HG03378 (cell line): ENCODE measurements around the gene HIC1.

Source experiments
- ATAC-seq: cut with Tn5 transposase; IDR thresholded peaks from one replicate; pipeline ENCODE4 v1.9.1; 2021; ENCODE audit warnings: mild to moderate bottlenecking, moderate library complexity; ENCODE audit not compliant: unreplicated experiment

Gene HIC1

DNA sequence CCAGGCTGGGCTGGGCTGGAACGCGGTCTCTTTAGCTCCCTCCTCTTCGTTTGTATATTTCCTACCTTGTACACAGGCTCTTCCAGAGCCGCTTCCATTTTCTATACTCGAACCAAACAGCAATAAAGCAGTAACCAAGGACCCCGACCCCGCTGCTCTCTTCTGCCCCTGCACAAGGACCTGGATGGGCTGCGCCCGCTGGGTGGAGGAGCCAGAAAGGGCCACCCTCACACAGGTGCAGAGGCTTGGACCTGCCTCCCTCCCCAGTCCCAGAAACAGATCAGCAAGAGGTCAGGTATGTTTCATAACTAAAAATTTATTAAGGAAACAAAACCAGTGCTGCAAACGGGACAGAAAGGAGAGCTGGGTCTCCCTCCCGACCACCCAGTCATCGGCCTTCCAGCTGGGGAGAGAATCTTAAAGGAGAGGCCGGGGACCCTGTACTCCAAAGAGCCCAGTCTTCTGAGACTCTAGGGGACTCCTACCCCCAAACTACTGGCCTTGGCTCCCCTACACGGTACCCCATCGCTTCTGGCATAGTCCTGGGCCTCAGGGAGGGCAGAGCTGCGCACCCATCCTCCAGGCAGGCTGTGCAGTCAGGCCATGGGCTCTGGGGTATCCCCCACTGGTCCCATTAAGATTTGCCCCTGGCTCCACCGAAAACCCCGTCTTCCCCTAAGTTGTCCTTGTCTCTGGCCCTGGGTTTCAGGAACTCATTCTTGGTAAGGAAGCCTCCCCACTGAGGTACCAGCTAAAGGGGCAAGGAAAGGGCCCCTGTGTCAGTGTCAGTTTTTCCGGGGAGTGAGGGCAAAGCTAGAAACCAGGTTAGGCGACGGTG is 4.9 kb downstream of the HIC1 start:
- no peak for ATAC-seq

DNA sequence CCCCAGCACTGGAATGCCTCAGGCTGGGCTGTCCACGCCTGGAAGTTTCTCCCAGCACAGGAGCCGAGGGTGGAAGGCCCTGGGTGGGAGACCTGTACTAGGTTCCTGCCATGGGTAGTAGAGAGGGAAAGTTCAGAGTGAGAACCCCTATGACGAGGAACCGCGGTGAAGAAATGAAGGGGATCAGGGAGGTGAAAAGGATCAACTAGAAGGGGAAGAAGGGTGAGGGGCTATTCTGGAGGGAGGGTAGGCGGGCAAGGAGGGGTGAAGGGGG is 5.4 kb downstream of the HIC1 start:
- ATAC-seq, result no peak

DNA sequence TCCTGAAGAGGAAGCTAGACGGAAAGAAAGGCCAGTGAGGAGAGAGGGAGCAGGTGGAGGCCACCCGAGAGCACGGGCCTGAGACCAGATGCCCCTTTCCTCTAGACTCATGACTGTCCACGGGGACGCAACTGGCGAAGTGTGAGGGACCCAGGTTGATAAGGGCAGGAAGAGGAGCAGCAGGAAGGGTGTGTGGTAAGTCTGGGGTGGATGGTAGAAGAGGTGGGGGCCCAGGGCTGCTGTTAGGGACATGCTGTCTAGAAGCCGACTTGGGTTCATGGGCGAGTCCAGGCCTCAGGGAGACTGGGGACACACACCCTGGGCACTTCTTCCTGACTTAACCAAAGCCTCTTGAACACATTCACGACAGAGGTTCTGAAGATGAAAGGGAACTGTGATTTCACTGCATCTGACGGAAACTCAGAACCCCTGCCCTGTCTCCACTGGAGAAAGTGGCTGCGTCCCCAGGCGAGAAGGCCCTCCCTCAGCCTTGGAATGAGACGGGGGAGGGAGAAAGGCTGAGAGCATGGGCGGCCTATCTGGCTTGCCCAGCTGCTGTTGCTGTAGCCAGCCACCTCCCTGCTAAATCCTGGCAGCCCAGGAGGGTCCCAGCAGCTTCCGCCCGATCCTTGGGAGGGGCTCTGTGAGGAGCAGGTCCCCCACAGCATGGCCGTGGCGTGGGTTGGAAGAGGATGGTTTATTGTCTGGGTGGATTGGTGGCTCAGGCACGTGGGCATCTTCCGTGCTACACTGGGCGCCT is 6.0 kb downstream of the HIC1 start:
- ATAC-seq, result no peak

DNA sequence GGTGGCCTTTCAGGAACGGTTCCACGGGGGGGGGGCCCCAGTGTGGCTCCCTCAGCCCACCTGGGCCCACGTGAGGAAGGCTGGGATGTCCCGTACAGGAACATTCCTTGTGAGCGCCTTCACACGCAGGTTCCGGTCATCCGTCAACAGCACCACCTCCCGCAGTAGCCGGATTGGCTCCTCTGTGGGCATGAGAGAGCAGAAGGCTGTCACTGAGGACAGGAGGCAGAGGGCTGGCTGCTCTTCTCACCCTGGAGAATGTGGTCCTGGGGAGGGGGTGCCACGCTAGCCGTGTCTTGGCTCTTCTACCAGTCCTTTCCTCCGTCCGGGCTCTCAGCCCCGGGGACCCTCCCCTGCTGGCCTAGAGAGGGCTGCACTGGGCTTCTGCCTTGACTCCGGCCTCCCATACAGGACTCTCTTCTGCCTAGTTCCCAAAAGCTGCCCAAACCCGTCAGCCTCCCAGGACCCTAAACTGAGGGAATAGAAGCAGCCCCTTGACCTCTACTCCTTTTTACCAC is 6.6 kb downstream of the HIC1 start:
- ATAC-seq, result no peak

DNA sequence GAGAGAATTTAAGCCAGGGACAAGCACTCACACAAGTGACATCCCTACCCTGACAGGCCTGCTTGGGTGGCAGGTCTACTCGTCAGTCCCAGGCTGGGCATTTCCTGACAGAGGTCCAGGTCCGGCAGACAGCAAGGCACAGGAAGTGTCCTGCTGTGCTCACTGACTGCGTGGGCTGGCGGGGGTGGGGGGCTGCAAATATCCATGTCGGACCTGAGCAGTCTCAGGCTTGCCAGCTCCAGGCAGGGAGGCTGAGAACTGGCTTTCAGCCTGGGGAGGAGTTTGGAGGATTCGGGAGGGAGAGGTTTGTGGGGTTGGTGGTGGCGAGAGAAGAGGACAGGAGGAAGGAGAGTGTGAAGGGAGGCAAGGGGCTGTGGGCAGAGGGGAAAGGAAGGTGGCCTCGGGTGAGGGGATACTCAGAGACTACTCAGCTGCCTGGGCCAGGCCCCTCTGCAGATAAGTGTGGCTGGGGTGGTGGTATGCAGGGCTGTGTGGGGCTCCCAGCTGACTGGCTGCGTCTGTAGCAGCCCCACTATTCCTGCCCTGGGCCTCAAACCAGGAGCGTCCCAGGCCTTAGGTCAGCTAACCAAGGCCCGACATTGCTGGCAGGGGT is 7.8 kb downstream of the HIC1 start:
- ATAC-seq, result no peak

DNA sequence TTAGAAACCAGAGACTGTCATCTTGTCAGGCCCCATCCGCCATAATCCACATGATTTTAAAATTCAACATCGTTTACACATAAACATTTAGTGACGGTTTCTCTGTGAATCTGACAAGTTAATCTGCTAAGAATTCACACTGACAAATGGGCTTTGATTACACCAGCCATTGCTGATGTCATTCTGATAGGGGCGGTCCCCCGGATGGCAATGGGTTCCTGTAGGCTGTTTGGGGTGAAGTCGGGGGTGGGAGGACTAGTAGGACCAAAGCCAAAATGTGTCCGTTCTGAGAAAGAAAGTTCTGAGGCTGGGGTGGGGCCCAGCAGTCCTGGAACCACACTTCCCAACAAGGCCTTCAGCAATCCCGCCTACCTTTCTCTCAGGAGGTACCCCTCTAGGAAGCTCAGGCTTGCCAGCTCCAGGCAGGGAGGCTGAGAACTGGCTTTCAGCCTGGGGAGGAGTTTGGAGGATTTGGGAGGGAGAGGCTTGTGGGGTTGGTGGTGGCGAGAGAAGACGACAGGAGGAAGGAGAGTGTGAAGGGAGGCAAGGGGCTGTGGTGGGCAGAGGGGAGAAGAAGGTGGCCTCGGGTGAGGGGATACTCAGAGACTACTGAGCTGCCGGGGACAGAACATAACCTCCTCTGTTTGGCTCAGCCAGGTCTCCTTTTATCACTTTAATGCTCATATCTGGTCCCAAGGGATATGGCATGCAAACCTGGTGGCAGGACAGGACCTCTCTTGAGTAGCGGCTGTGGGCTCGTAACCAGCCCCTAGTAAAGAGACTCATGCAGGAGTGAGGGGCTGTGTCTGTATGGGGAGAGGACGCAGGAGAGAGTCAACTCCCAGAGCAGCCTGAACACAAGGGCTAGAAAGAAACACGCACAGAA is 8.6 kb downstream of the HIC1 start:
- ATAC-seq, result no peak

DNA sequence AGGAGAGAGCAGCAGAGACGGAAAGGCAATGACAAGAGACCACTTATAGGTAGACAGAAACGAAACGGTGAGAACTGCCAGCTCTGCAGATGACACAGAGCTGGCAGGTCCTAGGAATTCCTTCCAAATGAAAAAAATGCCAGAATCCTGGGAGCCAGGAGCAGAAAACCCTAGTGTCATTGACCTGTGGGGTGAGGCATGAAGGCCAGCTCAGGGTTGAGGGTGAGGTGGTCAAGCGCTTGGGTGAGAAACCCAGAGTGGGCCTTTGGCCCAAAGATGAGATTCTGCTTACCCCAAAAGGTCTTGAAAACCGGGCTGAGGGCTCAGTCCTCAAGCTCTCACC is 9.2 kb downstream of the HIC1 start:
- ATAC-seq, result no peak

DNA sequence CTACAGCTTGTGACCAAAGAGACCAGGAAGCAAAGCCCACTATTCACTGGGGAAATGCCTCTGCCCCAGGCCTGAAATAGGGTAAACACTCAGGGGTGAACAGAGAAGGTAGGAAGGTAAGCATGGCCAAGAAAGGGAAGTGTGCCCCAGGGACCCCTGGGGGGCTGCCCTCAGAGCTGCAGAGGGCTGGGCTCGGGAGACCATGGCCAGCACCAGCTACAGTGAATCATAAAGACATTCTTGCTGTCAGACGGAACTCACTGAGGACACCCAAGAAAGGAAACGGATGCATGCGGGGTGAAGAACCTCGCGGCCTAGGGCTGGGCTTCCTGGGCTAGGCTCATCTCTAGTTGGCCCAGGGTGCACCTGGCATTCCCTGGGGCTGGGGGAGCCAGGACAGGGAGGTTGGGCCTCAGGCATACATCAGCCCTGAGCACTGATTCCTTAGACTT is 9.6 kb downstream of the HIC1 start:
- ATAC-seq, result no peak

DNA sequence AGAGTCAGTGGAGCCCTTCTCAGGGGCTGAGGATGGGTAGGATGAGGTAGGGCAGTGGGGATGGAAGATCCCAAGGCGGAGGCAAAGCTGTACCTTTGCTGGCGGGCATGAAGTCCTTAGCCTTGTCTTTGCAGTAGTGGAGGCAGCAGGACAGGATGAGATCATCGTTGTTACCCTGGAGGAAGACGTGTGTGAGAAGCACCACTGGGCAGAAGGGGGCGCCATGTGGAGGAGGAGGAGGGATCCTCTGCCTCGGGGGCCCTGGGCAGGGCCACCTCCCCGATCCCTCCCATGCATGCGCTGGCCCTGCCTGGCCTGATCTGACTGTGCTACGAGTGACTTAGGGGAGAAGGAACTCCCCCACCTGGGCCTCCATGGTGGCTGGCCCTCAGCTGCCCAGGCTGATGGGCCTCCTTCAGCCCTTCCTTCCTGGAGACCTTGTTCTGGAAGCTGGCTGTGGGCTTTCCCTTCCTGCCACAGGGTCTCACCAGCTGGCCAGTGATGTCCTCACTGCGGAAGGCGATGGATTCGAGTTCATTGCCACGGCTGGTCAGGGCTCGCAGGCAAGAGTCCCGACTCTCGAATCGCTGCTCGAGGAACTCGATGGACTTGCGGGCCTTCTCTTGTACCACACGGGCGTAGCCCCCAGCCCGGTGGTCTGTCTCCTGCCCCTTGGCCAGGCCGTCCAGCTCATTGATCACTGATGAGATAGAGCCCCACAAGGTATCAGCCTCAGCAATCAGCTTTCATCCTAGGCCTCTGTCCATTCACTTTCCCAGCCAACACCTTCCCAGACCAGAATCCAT is 10.3 kb downstream of the HIC1 start:
- no peak for ATAC-seq

DNA sequence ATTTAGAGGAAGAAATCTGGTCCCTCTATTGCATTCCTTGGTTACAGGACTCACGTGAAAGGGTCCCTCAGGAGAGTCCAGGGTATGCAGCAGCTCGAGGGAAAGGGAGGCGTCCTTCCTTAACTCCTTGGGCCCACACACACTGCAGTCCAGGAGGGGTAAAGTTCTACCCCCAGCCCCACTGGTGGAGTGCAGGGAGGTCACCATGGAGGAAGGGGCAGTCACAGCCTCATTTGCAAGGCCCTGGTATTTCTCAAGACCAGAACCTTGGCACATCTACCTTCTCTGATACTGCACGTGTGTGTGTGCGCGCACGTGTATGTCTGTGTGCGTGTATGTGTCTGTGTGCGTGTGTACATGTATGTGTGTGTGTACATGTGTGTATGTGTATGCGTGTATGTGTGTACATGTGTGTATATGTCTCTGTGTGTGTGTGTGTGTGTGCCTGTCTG is 11.1 kb downstream of the HIC1 start:
- no peak for ATAC-seq

DNA sequence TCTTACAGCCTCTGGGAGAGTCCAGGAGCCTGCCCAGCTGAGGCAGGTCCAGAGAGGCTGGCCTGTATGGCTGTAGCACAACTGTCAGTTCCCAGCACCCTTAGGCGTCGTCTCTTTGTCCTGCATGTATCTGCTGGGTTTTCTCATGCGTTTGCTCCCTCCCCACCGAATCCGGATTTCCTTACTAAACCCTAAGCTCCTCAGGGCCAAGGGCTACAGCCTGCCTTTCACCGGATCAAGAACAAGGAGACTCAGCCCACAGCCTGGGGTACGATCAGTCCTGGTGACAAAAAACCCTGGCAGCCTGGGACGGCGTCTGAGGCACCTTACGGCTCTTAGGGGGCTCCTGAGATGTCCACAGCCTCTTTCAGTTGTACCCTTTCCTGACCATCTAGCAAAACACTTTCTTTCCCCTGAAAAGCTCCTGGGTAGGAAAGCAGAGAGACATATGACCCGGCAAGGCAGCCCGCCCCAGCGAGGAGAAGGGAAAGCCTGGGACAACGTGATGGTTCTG is 12.2 kb downstream of the HIC1 start:
- ATAC-seq, result no peak

DNA sequence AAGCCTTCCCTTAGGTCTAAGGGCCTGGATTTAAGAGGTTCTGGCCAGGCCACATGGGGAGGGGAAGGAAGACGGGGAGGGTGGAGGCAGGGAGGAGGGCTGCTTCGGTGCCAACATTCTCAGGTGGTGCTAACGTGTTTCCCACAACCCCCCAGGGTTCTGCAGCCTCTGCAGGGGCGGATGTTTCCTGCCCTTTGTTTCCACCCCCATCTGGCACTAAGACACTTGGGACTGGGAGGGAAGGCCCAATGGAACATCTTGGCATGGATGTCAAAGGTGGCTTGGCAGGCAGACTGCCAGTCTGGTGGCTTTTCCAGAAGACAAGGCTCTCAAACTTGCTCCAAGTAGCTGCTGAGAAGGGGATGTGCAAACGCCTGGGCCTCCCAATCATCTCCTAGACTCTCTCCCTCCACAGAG is 12.7 kb downstream of the HIC1 start:
- no peak for ATAC-seq

DNA sequence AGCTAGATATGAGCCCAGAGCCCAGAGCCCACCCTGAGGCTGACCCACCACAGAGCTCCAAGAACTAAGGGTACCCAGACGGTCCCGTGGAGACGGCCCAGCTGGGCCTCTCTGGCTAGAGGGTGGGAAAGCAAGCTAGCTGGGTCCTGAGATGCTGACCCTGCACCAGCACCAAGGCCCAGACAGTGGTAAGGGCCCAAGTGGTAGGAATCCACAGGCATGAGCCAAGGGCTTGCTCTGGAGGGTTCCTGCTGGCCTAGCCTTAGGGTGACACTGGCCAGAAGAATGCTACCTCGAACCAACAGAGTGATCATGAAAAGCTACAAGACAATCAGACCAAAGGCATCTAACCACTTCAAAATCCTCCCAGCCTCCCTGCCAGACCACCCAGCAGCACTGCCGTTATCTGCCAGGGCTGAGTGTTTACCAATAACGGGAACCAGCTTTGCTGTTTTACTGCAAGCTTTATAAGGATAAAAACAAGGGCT is 13.2 kb downstream of the HIC1 start:
- ATAC-seq, result no peak

DNA sequence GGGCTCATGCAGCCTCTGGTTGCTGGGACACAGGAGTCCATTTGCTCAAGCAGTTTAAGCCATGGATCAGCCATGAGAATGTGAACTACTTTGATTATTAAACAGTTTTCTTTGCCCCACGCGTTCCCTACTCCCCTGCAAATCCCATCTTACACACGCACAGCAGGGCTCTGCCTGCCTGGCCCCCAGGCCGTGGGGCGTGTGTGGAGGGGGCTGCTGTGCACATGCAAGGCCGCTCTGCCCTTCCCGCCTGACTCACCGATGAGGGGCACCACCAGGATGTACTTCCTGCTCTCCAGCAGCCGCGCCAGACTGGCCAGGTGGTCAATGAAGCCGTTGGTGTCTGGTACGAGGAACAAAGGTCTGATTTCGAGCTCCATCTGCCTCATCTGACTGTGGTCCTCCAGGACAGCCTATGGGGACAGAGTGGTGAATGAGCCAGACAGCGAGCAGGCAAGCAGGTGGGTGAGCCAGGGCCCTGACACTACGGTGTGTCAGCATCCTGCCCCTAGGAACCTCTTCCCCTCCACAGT is 13.7 kb downstream of the HIC1 start:
- ATAC-seq, result no peak

DNA sequence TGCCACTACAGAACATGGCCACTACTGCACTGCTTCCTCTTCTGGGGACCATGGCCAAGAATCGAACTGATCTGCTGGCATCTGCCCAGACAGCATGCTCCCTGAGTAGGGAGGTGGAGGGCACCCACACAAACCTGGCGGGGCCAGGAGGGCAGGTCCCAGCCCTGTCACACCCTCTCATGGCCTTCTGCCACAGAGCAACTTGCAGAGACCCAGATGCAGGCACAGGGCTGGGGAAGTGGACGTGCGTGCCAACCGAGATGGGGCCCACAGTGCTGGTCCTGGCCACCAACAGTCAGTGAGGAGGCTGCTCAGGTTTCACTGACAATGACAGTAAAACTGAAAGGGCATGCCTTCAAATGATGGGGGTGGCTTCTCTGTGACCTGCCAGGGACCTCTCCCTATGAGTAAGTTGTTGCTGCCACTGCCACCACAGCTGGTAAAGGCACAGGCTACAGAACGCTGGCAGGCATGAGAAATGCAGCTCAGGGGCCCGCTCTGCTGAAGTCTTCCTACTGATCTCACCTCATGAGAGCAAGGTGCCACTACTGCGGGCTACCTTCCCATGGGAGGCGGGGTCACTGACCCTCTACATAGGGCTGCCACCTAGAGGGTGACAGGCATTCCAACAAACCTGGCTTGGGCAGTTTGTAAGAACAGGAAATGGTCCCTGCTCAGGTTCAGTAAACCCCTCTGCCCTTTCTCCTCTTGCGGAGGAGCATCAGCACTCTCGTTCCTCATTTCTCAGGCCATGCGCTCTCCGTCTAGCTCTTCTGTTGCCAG is 15.5 kb downstream of the HIC1 start:
- ATAC-seq, result peak; percentile 77

DNA sequence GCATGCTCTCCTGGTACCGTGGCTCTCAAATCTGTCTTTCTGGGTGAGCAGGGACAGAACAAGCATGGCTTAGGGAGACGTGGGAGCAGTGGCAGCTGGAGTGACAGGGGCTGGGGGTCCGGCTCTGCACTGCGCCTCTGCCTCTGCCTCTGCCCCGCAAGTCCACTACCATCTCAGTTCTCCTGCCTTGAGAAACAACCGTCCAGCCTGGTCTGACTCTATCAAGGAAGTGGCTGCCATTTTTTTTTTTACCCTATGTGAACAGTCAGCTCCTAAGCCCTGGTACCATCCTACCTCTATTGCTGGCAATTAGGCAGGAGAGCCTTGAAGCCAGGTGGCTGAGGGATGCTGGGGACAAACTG is 16.1 kb downstream of the HIC1 start:
- no peak for ATAC-seq

DNA sequence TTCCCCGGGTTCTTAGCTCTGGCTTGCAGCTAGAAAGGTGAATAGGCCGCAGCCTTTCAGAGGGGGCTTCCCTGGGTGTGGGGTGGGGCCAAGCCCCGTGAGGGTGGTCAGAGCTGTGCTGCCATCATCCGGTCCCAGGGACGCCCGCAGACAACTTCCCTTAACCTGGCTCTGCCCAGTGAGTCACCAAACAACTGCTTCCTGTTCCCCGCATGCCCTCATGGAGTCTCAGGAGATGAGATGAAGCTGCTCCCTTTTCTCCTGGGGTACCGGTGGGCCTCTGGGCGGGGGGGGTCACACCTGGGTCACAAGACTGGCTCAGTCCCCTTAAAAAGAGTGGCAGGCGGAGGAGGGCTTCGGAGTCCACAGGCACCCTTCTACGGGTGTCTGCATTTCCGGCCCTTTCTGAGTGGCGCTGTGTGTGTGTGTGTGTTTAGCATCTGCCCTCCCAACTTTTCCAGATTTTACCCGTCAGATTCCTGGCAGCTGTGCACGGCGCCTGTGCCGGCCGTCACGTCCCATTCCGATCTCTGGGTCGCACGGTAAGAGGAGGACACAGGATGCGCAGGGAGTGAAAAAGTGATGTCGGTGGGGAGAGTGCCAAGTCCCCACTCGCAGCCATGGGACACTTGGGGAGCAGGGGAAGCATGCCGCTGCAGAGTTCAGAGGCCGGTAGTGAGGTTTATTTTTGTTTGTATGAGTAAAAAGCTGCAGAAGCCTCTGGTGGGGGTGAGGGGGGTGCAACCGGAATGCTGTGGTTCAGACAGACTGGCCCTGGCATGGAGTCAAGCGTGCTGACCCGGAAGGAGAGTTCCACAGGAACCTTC is 16.8 kb downstream of the HIC1 start:
- no peak for ATAC-seq

DNA sequence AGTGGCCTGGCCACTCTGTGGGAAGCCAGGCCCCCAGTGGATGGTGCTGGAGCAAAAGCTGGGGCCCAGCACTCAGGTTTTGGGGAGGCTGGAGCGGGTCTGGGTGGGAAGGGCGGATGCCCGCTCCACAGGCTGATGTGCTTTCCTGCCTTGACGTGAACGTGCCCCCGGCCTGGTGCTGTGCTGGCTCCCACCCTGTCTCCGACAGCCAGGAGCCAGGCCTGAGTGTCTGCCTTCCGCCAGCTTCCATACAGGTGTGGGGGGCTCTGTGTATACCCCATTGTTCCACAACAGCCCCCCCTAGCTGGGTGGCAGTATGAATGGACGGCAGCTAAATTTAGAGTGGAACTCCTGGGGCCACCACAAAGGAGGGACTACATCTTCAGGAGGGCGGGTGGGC is 20.0 kb downstream of the HIC1 start:
- no peak for ATAC-seq
